ENCODE data around the gene COASY.

- no peak for TF ChIP-seq CTCF (IDR thresholded peaks at IDR 0.05; ENCODE audit: low read length)
- TF ChIP-seq EZH2phosphoT487 (IDR thresholded peaks at IDR 0.05; ENCODE audit: low read length): no peak
These were observed 14.3 kb upstream of the COASY start for GRCh38 chr17:42547698-42548069.
